HG03460 (cell line): ENCODE results near the gene NPAS3.

Experiments
- ATAC-seq: cut with Tn5 transposase; IDR thresholded peaks from one replicate; pipeline ENCODE4 v1.9.1; 2021; ENCODE audit not compliant: unreplicated experiment

Gene NPAS3

GRCh38 chr14:33802737-33803136 is 864.1 kb downstream of the NPAS3 start:
- no peak for ATAC-seq

GRCh38 chr14:33805593-33805992 is 866.9 kb downstream of the NPAS3 start:
- no peak for ATAC-seq

- no peak for ATAC-seq
Measured at GRCh38 chr14:33806905-33807304, 868.2 kb downstream of the NPAS3 start.

- no peak for ATAC-seq
Measured at GRCh38 chr14:33808187-33808586, 869.5 kb downstream of the NPAS3 start.

- no peak for ATAC-seq
Measured at GRCh38 chr14:33809396-33809981, 870.8 kb downstream of the NPAS3 start.

- ATAC-seq: no peak
Measured at GRCh38 chr14:33810308-33810707, 871.6 kb downstream of the NPAS3 start.

GRCh38 chr14:33811721-33812120 is 873.0 kb downstream of the NPAS3 start:
- no peak for ATAC-seq

- ATAC-seq: no peak
Measured at GRCh38 chr14:33812181-33812580, 873.5 kb downstream of the NPAS3 start.

- ATAC-seq: no peak
Measured at GRCh38 chr14:33812601-33813000, 873.9 kb downstream of the NPAS3 start.

- ATAC-seq: no peak
Measured at GRCh38 chr14:33814010-33814409, 875.3 kb downstream of the NPAS3 start.

- ATAC-seq: no peak
Measured at GRCh38 chr14:33833706-33834465, 895.2 kb downstream of the NPAS3 start.

GRCh38 chr14:33834466-33835260 is 896.0 kb downstream of the NPAS3 start:
- ATAC-seq: no peak

- no peak for ATAC-seq
Measured at GRCh38 chr14:33835261-33835655, 896.6 kb downstream of the NPAS3 start.

- no peak for ATAC-seq
Measured at GRCh38 chr14:33835677-33836076, 897.0 kb downstream of the NPAS3 start.

- ATAC-seq: no peak
Measured at GRCh38 chr14:33836203-33836899, 897.7 kb downstream of the NPAS3 start.

- ATAC-seq: no peak
Measured at GRCh38 chr14:33836900-33837577, 898.4 kb downstream of the NPAS3 start.

- no peak for ATAC-seq
Measured at GRCh38 chr14:33837943-33838683, 899.4 kb downstream of the NPAS3 start.

- ATAC-seq: no peak
Measured at GRCh38 chr14:33839193-33840076, 900.8 kb downstream of the NPAS3 start.

GRCh38 chr14:33840797-33841196 is 902.1 kb downstream of the NPAS3 start:
- no peak for ATAC-seq
